Neuronal stem cell (in vitro differentiated cells): ENCODE data around the gene FARS2.

Source experiments
- DNase-seq: peaks from one replicate; pipeline ENCODE4 v3.0.0-alpha.2; 2013; ENCODE audit warnings: low spot score
- H2AFZ ChIP-seq: one replicate; pipeline ENCODE4 v1.6.1; 2013; ENCODE audit warnings: mild to moderate bottlenecking, low read length, inconsistent platforms
- H2AK5ac ChIP-seq: 2 replicates; pipeline ENCODE4 v1.6.1; 2013; ENCODE audit warnings: low read depth, mild to moderate bottlenecking, inconsistent platforms, low read length, moderate library complexity, mixed read lengths
- H2BK120ac ChIP-seq: 2 replicates; pipeline ENCODE4 v1.6.1; 2013; ENCODE audit warnings: low read depth, mild to moderate bottlenecking, inconsistent platforms, low read length, moderate library complexity, mixed read lengths
- H2BK12ac ChIP-seq: one replicate; pipeline ENCODE4 v1.6.1; 2013; ENCODE audit warnings: low read length, inconsistent platforms
- H2BK15ac ChIP-seq: 2 replicates; pipeline ENCODE4 v1.6.1; 2013; ENCODE audit warnings: mild to moderate bottlenecking, low read length, inconsistent platforms, mixed read lengths
- H2BK5ac ChIP-seq: one replicate; pipeline ENCODE4 v1.6.1; 2013; ENCODE audit warnings: inconsistent platforms, mild to moderate bottlenecking, low read length, moderate library complexity
- H3K14ac ChIP-seq: one replicate; pipeline ENCODE4 v1.6.1; 2013; ENCODE audit warnings: low read length, inconsistent platforms
- H3K18ac ChIP-seq: 2 replicates; pipeline ENCODE4 v1.6.1; 2013; ENCODE audit warnings: low read length, inconsistent platforms
- H3K23ac ChIP-seq: 2 replicates; pipeline ENCODE4 v1.6.1; 2013; ENCODE audit warnings: low read depth, mild to moderate bottlenecking, mixed read lengths, low read length, inconsistent platforms; ENCODE audit not compliant: poor library complexity
- H3K27ac ChIP-seq: replicated peaks from 3 replicates; pipeline ENCODE4 v1.5.1; 2013; ENCODE audit warnings: low read length, inconsistent platforms
- H3K27me3 ChIP-seq, 3 experiments: 2 replicates each; pipeline ENCODE4 v1.6.1; 2013; ENCODE audit warnings: low read length in 3 of 3, mild to moderate bottlenecking in 2 of 3, inconsistent platforms in 1 of 3, low read depth in 1 of 3, mixed read lengths in 1 of 3, moderate library complexity in 1 of 3; ENCODE audit not compliant: control insufficient read depth in 3 of 3, insufficient read depth in 3 of 3
- H3K36me3 ChIP-seq, 2 donors: replicated peaks in 1 of 2; 2 replicates each; pipeline ENCODE4 v1.6.1; 2013; ENCODE audit warnings: low read length in 2 of 2; ENCODE audit not compliant: control insufficient read depth in 2 of 2, insufficient read depth in 2 of 2
- H3K4ac ChIP-seq: 2 replicates; pipeline ENCODE4 v1.6.1; 2013; ENCODE audit warnings: inconsistent platforms, mild to moderate bottlenecking, low read length, moderate library complexity
- H3K4me1 ChIP-seq, 2 donors: 1 replicate in 1 of 2; 2 replicates in 1 of 2; pipeline ENCODE4 v1.6.1; 2013; ENCODE audit warnings: low read length in 2 of 2, low read depth in 1 of 2; ENCODE audit not compliant: control insufficient read depth in 2 of 2, insufficient read depth in 1 of 2
- H3K4me2 ChIP-seq: one replicate; pipeline ENCODE4 v1.6.1; 2013; ENCODE audit warnings: mild to moderate bottlenecking, low read length, inconsistent platforms; ENCODE audit not compliant: insufficient read depth, poor library complexity, severe bottlenecking
- H3K4me3 ChIP-seq, 2 donors: 2 replicates each; pipeline ENCODE4 v1.5.1; 2013; ENCODE audit warnings: low read length in 2 of 2, mild to moderate bottlenecking in 2 of 2, inconsistent platforms in 1 of 2, moderate library complexity in 1 of 2
- H3K79me1 ChIP-seq: one replicate; pipeline ENCODE4 v1.6.1; 2013; ENCODE audit warnings: low read depth, mild to moderate bottlenecking, inconsistent platforms, low read length, moderate library complexity
- H3K9ac ChIP-seq: one replicate; pipeline ENCODE4 v1.6.1; 2013; ENCODE audit warnings: mild to moderate bottlenecking, low read depth, low read length, inconsistent platforms; ENCODE audit not compliant: poor library complexity
- H3K9me3 ChIP-seq, 2 donors: replicated peaks in 1 of 2; 2 replicates each; pipeline versions ENCODE3 to v1.6.1; 2013; ENCODE audit warnings: low read length in 2 of 2, mild to moderate bottlenecking in 2 of 2, inconsistent platforms in 1 of 2, low read depth in 1 of 2, mixed read lengths in 1 of 2, moderate library complexity in 1 of 2; ENCODE audit not compliant: control insufficient read depth in 2 of 2, insufficient read depth in 1 of 2
- H4K8ac ChIP-seq: one replicate; pipeline ENCODE4 v1.6.1; 2013; ENCODE audit warnings: low read depth, mild to moderate bottlenecking, inconsistent platforms, low read length, moderate library complexity
- H4K91ac ChIP-seq: one replicate; pipeline ENCODE4 v1.6.1; 2013; ENCODE audit warnings: low read length, low read depth, mild to moderate bottlenecking, inconsistent platforms; ENCODE audit not compliant: poor library complexity
- WGBS, 2 donors: extraction: QIAGEN DNeasy Blood & Tissue Kit; methylation state at CpG; one replicate each; pipeline ENCODE4 v1.1.7; 2013; ENCODE audit warnings: missing lambda C conversion rate in 2 of 2, mixed read lengths in 1 of 2; ENCODE audit not compliant: insufficient read length in 2 of 2, insufficient replicate concordance in 1 of 2; ENCODE audit errors: extremely low coverage in 2 of 2; 5-methylcytosine and 5-hydroxymethylcytosine counted together

The FARS2 gene

DNA sequence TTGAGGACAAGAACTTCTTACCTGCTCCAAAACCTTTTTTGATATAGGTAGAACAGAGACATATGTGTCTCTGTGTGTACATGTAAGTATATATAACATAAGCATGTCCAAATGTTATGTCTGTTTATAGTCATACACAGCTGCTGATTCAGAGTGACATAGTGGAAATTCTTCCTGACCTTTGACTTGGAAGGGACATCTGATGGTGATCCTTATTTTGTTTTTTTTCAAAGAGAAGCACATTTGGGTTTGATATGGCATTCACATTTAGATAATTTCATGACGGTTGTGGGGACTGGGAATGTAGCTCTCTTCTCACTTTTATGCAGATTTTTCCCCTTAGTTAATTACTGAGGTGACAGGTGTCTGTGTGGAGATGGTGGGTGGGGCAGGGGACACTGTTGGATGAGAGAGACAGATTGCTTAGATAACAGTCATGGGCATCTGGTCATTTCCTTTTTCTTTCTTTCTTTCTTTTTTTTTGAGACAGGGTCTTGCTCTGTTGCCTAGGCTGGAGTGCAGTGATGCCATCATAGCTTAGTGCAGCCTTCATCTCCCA lies 39.0 kb downstream of the FARS2 start:
- Histone ChIP-seq H3K27ac (no peak overlapping the region), H2AFZ (no peak overlapping the region), H3K23ac (no peak overlapping the region), H3K9ac (no peak overlapping the region), H2BK5ac (no peak overlapping the region), H3K14ac (no peak overlapping the region), H2BK12ac (no peak overlapping the region), H3K4me3 (no peak overlapping the region), H3K4me2 (no peak overlapping the region), H3K9me3 (peaks cover 0 to 1% of the 10 kb centered on the region in 2 donors), H4K91ac (no peak overlapping the region), H4K8ac (no peak overlapping the region), H3K36me3 (no peaks in the 10 kb centered on the region), H3K18ac (no peak overlapping the region), H2AK5ac (no peak overlapping the region), H2BK120ac (no peak overlapping the region), H3K4me1 (peaks cover 0 to 2% of the 10 kb centered on the region in 2 donors), H3K79me1 (no peaks in the 10 kb centered on the region), H2BK15ac (no peak overlapping the region), H3K27me3 (no peaks in the 10 kb centered on the region), H3K4ac (no peak overlapping the region)
- no peak for DNase-seq
- no CpG with 5 or more reads among the region's 1 CpG for WGBS, 2 donors

DNA sequence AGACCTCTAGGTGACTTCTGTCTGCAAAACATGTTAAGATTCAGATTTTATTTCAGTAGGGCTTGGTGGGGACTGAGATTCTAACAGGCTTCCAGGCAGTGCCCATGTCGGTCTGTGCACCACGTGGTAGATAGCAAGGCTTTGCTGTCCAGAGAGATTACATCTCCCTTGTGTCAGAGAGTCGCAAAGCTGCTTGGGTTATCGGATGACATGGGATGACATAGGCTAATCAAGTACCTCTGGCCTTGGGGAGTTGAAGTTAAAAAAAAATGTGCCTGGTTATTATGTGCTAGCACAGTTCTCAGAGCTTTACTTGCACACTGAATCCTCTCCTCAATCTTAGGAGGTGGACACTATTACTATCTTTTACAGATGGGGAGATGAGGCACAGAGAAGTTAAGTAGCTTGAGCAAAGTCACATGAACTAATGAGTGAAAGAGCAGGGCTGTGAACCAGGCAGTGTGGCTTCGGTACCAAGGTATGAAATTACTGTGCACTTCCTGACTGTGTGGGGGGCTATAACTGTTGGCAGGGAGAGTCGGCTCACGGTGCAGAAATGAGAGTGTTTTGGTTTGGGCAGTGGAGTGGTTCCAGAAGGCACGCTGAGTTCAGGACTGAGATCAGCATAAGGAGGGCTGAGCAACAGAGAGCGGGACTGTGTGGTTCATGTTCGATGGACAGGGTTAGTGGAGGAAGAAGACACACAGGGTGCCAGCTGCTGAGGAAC lies 41.1 kb downstream of the FARS2 start:
- H3K4me2 ChIP-seq = no peak overlapping the region
- no peak for DNase-seq

DNA sequence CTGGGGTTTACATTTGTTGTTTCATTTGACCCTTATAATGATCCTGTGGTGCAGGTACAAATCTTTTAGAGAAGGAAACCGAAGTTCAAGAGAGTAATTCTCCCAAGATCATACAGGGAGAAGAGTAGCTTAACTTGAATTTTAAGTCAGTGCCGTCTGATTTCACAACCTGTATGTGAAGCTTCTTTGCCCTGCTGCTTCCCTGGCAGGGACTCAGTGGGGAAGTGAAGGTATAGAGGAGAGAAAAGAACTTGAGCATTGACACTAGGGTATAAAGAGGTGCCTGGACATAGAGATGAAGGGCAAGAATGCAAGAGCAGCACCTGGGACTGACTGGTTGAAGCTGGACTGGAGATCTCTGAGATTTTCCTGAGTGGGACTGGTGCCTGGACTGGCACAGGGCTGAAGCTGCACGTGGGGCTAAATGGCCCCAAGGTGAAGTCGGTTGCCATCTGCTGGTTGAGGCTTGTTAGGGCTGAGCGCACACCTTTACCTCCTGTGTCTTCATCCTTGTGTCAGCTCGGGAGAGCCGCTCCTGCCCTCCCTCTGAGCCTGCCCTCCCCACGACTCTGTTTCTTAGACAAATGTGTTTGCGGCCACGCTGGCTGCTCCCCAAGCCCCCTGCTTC lies 41.8 kb downstream of the FARS2 start:
- H4K8ac ChIP-seq = no peak overlapping the region
- H2BK15ac ChIP-seq = no peak overlapping the region
- H3K79me1 ChIP-seq = no peaks in the 10 kb centered on the region
- no peak overlapping the region for H3K27ac ChIP-seq
- H3K9me3 ChIP-seq = peaks cover 0 to 2% of the 10 kb centered on the region in 2 donors
- no peak overlapping the region for H3K4me3 ChIP-seq
- no peak overlapping the region for H2BK5ac ChIP-seq
- no peaks in the 10 kb centered on the region for H3K27me3 ChIP-seq
- no CpG with 5 or more reads among the region's 10 CpGs for WGBS, 2 donors
- DNase-seq = peak; percentile 12
- H3K23ac ChIP-seq = no peak overlapping the region
- no peaks in the 10 kb centered on the region for H3K36me3 ChIP-seq
- no peak overlapping the region for H2BK12ac ChIP-seq
- H3K18ac ChIP-seq = no peak overlapping the region
- no peak overlapping the region for H3K4me2 ChIP-seq
- H3K9ac ChIP-seq = no peak overlapping the region
- H2AK5ac ChIP-seq = no peak overlapping the region
- H3K4me1 ChIP-seq = peaks cover under 1 to 2% of the 10 kb centered on the region in 2 donors
- H4K91ac ChIP-seq = no peak overlapping the region
- H3K4ac ChIP-seq = no peak overlapping the region
- H2AFZ ChIP-seq = no peak overlapping the region
- H2BK120ac ChIP-seq = no peak overlapping the region
- H3K14ac ChIP-seq = no peak overlapping the region

More for the DNA sequence above, 41.1 kb downstream of the FARS2 start:
- Histone ChIP-seq H3K27ac (no peak overlapping the region), H3K79me1 (no peaks in the 10 kb centered on the region), H3K18ac (no peak overlapping the region), H2AFZ (no peak overlapping the region), H2AK5ac (no peak overlapping the region), H2BK5ac (no peak overlapping the region), H2BK12ac (no peak overlapping the region), H2BK15ac (no peak overlapping the region), H3K14ac (no peak overlapping the region), H3K23ac (no peak overlapping the region), H4K91ac (no peak overlapping the region), H3K4me1 (peaks cover 0 to 2% of the 10 kb centered on the region in 2 donors), H3K4ac (no peak overlapping the region), H2BK120ac (no peak overlapping the region), H3K9me3 (peaks cover 0 to 1% of the 10 kb centered on the region in 2 donors), H3K4me3 (no peak overlapping the region), H3K27me3 (no peaks in the 10 kb centered on the region), H3K9ac (no peak overlapping the region), H3K36me3 (no peaks in the 10 kb centered on the region), H4K8ac (no peak overlapping the region)
- no CpG with 5 or more reads among the region's 10 CpGs for WGBS, 2 donors

DNA sequence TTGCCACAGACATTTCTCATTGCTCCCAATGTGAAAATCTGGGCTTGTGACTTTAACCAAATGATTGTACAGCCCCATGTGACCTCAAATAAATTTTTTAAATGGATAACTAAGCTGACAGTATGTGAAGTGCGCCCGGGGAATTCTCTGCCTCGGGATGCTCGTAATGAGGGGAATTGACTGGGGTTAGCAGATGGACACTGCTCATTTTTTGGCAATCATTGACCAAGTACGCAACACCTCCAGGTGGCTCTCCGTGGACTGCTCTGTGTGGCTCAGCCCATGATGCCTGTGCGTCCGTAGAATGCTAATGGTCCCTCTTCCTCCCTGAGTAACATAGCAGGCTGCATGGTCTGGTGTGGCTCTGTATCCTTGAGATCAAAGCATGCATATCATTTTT lies 42.4 kb downstream of the FARS2 start:
- Histone ChIP-seq H3K14ac (no peak overlapping the region), H3K4me2 (no peak overlapping the region), H3K27me3 (no peaks in the 10 kb centered on the region), H3K4ac (no peak overlapping the region), H2AK5ac (no peak overlapping the region), H3K9ac (no peak overlapping the region), H3K4me3 (no peak overlapping the region), H4K91ac (no peak overlapping the region), H3K18ac (no peak overlapping the region), H2BK120ac (no peak overlapping the region), H3K23ac (no peak overlapping the region), H2BK15ac (no peak overlapping the region), H3K4me1 (peaks cover 1 to 2% of the 10 kb centered on the region in 2 donors), H3K36me3 (no peaks in the 10 kb centered on the region), H2BK12ac (no peak overlapping the region), H3K9me3 (peaks cover 0 to 3% of the 10 kb centered on the region in 2 donors), H2AFZ (no peak overlapping the region), H3K27ac (no peak overlapping the region), H3K79me1 (no peaks in the 10 kb centered on the region), H2BK5ac (no peak overlapping the region), H4K8ac (no peak overlapping the region)
- DNase-seq = no peak
- WGBS, 2 donors = no CpG with 5 or more reads among the region's 8 CpGs
